ENCODE measurements around the gene NENF.

NENF gene

DNA sequence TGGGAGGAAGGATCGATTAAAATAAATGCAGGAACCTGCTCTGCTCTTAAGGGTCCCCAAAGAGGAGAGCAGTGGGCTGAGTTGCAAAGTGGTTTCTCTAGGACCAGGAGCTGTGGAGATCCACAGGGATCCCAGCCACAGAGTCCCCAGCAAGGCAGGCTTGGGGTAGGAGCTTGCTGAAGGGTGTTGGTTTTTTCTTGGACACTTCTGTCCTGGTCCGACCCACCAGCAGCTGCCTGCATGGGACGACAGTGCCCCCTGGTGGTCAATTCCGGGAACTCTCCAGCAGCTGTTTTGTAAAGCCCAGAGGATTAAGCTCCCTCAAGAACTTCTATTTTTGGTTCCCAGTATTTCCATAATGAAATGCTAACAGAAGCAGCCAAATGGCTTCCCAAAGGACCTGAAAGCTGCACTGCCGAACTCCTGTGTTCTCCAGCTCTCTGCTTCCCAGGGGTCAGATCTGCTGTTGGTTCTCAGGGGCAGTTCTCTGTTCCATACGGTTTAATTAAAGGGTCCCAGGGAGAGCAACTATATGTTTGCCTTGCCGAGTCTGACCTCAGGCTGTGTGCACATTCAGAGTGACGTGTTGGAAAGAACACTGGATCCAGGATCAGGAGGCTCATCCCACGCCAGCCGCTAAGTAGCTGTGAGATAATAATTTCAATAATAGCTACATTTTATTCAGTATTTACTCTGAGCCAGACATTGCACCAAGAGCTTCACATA is 23.2 kb downstream of the NENF start:
- Histone ChIP-seq H2AFZ (ENCODE audit: low read length) (peak overlapping the region; percentile 55), H2BK120ac (ENCODE audit: low read depth, low read length) (no peak overlapping the region), H2BK5ac (ENCODE audit: low read length) (no peak overlapping the region), H3K4ac (ENCODE audit: low read length) (no peak overlapping the region), H3K4me2 (ENCODE audit: insufficient read depth, low read length, poor library complexity, severe bottlenecking) (no peak overlapping the region), H3K27ac (replicated peaks; ENCODE audit: low read length) (no peak overlapping the region), H4K91ac (ENCODE audit: low read depth, low read length, poor library complexity) (no peak overlapping the region), H3K4me3 (ENCODE audit: low read length in 2 of 2) (no peak overlapping the region), H3K18ac (ENCODE audit: low read length) (no peak overlapping the region), H3K27me3 (ENCODE audit: control insufficient read depth in 3 of 3, insufficient read depth in 3 of 3, low read depth in 1 of 3, low read length in 3 of 3) (no peaks in the 10 kb centered on the region), H3K36me3 (replicated peaks in 1 of 2; ENCODE audit: control insufficient read depth in 2 of 2, insufficient read depth in 2 of 2, low read length in 2 of 2) (no peaks in the 10 kb centered on the region), H3K14ac (ENCODE audit: low read length) (no peak overlapping the region), H2AK5ac (ENCODE audit: low read depth, low read length) (no peak overlapping the region), H3K4me1 (ENCODE audit: control insufficient read depth in 2 of 2, insufficient read depth in 1 of 2, low read depth in 1 of 2, low read length in 2 of 2) (peaks cover 3 to 7% of the 10 kb centered on the region in 2 donors), H3K9me3 (replicated peaks in 1 of 2; ENCODE audit: control insufficient read depth in 2 of 2, insufficient read depth in 1 of 2, low read depth in 1 of 2, low read length in 2 of 2) (no peaks in the 10 kb centered on the region), H2BK12ac (ENCODE audit: low read length) (no peak overlapping the region), H3K79me1 (ENCODE audit: low read depth, low read length) (no peaks in the 10 kb centered on the region), H4K8ac (ENCODE audit: low read depth, low read length) (no peak overlapping the region), H3K23ac (ENCODE audit: low read depth, low read length, poor library complexity) (no peak overlapping the region), H3K9ac (ENCODE audit: low read depth, low read length, poor library complexity) (no peak overlapping the region), H2BK15ac (ENCODE audit: low read length) (no peak overlapping the region)
- no CpG with 5 or more reads among the region's 10 CpGs for WGBS, 2 donors (ENCODE audit: extremely low coverage in 2 of 2, insufficient read length in 2 of 2, insufficient replicate concordance in 1 of 2)
- peak; percentile 83 for DNase-seq (ENCODE audit: low spot score)

DNA sequence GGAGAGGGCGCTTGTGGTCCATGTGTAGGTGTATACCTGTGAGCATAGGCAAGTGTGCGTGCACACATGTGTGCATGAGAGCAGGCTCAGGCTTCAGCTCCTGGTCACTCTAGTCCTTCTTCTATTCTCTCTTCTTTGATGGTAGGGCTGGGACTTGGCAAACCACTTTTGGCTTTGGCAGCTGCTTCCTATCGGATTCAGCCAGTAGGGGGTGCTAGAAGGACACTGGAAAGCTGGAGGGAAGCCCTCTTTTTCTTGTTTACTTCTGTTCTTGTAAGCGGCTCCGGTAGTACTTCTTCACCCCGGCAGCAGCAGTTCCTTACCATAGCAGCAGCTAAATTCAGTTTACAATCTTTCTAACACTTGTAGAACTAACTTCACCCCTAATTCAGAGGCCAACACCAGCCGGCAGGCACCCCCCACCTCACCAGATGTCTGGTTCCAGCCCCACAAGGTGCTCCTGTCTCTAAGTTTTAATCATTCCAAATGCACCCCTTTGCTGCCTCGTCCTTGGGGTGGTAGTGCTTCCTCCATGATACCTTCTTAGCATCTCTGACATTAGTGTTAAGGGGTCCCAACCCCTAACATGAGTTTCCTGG is 25.1 kb downstream of the NENF start:
- Histone ChIP-seq H3K4me1 (ENCODE audit: control insufficient read depth in 2 of 2, insufficient read depth in 1 of 2, low read depth in 1 of 2, low read length in 2 of 2) (peaks cover 3 to 5% of the 10 kb centered on the region in 2 donors), H3K36me3 (replicated peaks in 1 of 2; ENCODE audit: control insufficient read depth in 2 of 2, insufficient read depth in 2 of 2, low read length in 2 of 2) (no peaks in the 10 kb centered on the region)
- peak; percentile 64 for DNase-seq (ENCODE audit: low spot score)

GRCh38 chr1:212458817-212459216 is 26.1 kb downstream of the NENF start:
- Histone ChIP-seq H3K4me3 (ENCODE audit: low read length in 2 of 2) (no peak overlapping the region), H3K79me1 (ENCODE audit: low read depth, low read length) (no peaks in the 10 kb centered on the region), H3K27me3 (ENCODE audit: control insufficient read depth in 3 of 3, insufficient read depth in 3 of 3, low read depth in 1 of 3, low read length in 3 of 3) (no peaks in the 10 kb centered on the region), H2BK5ac (ENCODE audit: low read length) (no peak overlapping the region), H3K4me2 (ENCODE audit: insufficient read depth, low read length, poor library complexity, severe bottlenecking) (no peak overlapping the region), H4K8ac (ENCODE audit: low read depth, low read length) (no peak overlapping the region), H3K18ac (ENCODE audit: low read length) (no peak overlapping the region), H3K4ac (ENCODE audit: low read length) (no peak overlapping the region), H2AFZ (ENCODE audit: low read length) (no peak overlapping the region), H3K4me1 (ENCODE audit: control insufficient read depth in 2 of 2, insufficient read depth in 1 of 2, low read depth in 1 of 2, low read length in 2 of 2) (peaks cover 2 to 12% of the 10 kb centered on the region in 2 donors), H3K9me3 (replicated peaks in 1 of 2; ENCODE audit: control insufficient read depth in 2 of 2, insufficient read depth in 1 of 2, low read depth in 1 of 2, low read length in 2 of 2) (no peaks in the 10 kb centered on the region), H3K9ac (ENCODE audit: low read depth, low read length, poor library complexity) (no peak overlapping the region), H2BK120ac (ENCODE audit: low read depth, low read length) (no peak overlapping the region), H3K23ac (ENCODE audit: low read depth, low read length, poor library complexity) (no peak overlapping the region), H2AK5ac (ENCODE audit: low read depth, low read length) (no peak overlapping the region), H2BK12ac (ENCODE audit: low read length) (no peak overlapping the region), H3K14ac (ENCODE audit: low read length) (no peak overlapping the region), H3K27ac (replicated peaks; ENCODE audit: low read length) (no peak overlapping the region), H4K91ac (ENCODE audit: low read depth, low read length, poor library complexity) (no peak overlapping the region), H3K36me3 (replicated peaks in 1 of 2; ENCODE audit: control insufficient read depth in 2 of 2, insufficient read depth in 2 of 2, low read length in 2 of 2) (no peaks in the 10 kb centered on the region), H2BK15ac (ENCODE audit: low read length) (no peak overlapping the region)
- no CpG with 5 or more reads among the region's 1 CpG for WGBS, 2 donors (ENCODE audit: extremely low coverage in 2 of 2, insufficient read length in 2 of 2, insufficient replicate concordance in 1 of 2)
- DNase-seq (ENCODE audit: low spot score): no peak

More for the DNA sequence above, 25.1 kb downstream of the NENF start:
- no peak overlapping the region for H3K4ac ChIP-seq (ENCODE audit: low read length)
- no peak overlapping the region for H3K9ac ChIP-seq (ENCODE audit: low read depth, low read length, poor library complexity)
- WGBS, 2 donors (ENCODE audit: extremely low coverage in 2 of 2, insufficient read length in 2 of 2, insufficient replicate concordance in 1 of 2): no CpG with 5 or more reads among the region's 8 CpGs
- H2AK5ac ChIP-seq (ENCODE audit: low read depth, low read length): no peak overlapping the region
- no peak overlapping the region for H2BK120ac ChIP-seq (ENCODE audit: low read depth, low read length)
- H3K27ac ChIP-seq (replicated peaks; ENCODE audit: low read length): no peak overlapping the region
- no peak overlapping the region for H3K14ac ChIP-seq (ENCODE audit: low read length)
- no peak overlapping the region for H3K23ac ChIP-seq (ENCODE audit: low read depth, low read length, poor library complexity)
- no peaks in the 10 kb centered on the region for H3K9me3 ChIP-seq (replicated peaks in 1 of 2; ENCODE audit: control insufficient read depth in 2 of 2, insufficient read depth in 1 of 2, low read depth in 1 of 2, low read length in 2 of 2)
- no peak overlapping the region for H2BK12ac ChIP-seq (ENCODE audit: low read length)
- no peaks in the 10 kb centered on the region for H3K79me1 ChIP-seq (ENCODE audit: low read depth, low read length)
- no peak overlapping the region for H2AFZ ChIP-seq (ENCODE audit: low read length)
- H3K27me3 ChIP-seq (ENCODE audit: control insufficient read depth in 3 of 3, insufficient read depth in 3 of 3, low read depth in 1 of 3, low read length in 3 of 3): no peaks in the 10 kb centered on the region
- H3K4me3 ChIP-seq (ENCODE audit: low read length in 2 of 2): no peak overlapping the region
- no peak overlapping the region for H4K8ac ChIP-seq (ENCODE audit: low read depth, low read length)
- no peak overlapping the region for H3K4me2 ChIP-seq (ENCODE audit: insufficient read depth, low read length, poor library complexity, severe bottlenecking)
- H2BK15ac ChIP-seq (ENCODE audit: low read length): no peak overlapping the region
- no peak overlapping the region for H4K91ac ChIP-seq (ENCODE audit: low read depth, low read length, poor library complexity)
- no peak overlapping the region for H3K18ac ChIP-seq (ENCODE audit: low read length)
- no peak overlapping the region for H2BK5ac ChIP-seq (ENCODE audit: low read length)

DNA sequence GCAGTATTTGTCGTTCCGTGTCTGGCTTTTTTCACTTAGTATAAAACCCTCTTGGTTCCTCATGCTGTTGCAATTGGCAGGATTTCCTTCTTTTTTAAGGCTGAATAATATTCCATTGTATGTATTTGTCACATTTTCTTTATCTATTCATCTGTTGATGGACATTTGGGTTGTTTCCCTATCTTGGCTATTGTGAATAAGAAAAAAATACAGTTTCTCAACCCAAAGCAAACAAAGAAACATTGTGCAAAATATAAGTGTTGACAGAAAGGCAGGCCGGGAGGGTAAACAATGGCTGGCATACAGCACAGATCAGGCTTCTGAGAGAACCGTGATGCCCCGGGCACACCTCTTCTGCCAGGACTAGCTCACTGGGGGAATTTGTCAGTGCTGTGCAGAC is 26.9 kb downstream of the NENF start:
- H2BK12ac ChIP-seq (ENCODE audit: low read length): no peak overlapping the region
- no peak overlapping the region for H3K14ac ChIP-seq (ENCODE audit: low read length)
- H2BK120ac ChIP-seq (ENCODE audit: low read depth, low read length): no peak overlapping the region
- no CpG with 5 or more reads among the region's 5 CpGs for WGBS, 2 donors (ENCODE audit: extremely low coverage in 2 of 2, insufficient read length in 2 of 2, insufficient replicate concordance in 1 of 2)
- no peak overlapping the region for H3K23ac ChIP-seq (ENCODE audit: low read depth, low read length, poor library complexity)
- H2AFZ ChIP-seq (ENCODE audit: low read length): no peak overlapping the region
- H3K79me1 ChIP-seq (ENCODE audit: low read depth, low read length): no peaks in the 10 kb centered on the region
- H3K4me1 ChIP-seq (ENCODE audit: control insufficient read depth in 2 of 2, insufficient read depth in 1 of 2, low read depth in 1 of 2, low read length in 2 of 2): peaks cover 2 to 12% of the 10 kb centered on the region in 2 donors
- no peaks in the 10 kb centered on the region for H3K9me3 ChIP-seq (replicated peaks in 1 of 2; ENCODE audit: control insufficient read depth in 2 of 2, insufficient read depth in 1 of 2, low read depth in 1 of 2, low read length in 2 of 2)
- DNase-seq (ENCODE audit: low spot score): no peak
- H3K4ac ChIP-seq (ENCODE audit: low read length): no peak overlapping the region
- no peaks in the 10 kb centered on the region for H3K36me3 ChIP-seq (replicated peaks in 1 of 2; ENCODE audit: control insufficient read depth in 2 of 2, insufficient read depth in 2 of 2, low read length in 2 of 2)
- H3K18ac ChIP-seq (ENCODE audit: low read length): no peak overlapping the region
- H3K4me2 ChIP-seq (ENCODE audit: insufficient read depth, low read length, poor library complexity, severe bottlenecking): no peak overlapping the region
- no peak overlapping the region for H3K27ac ChIP-seq (replicated peaks; ENCODE audit: low read length)
- H2BK5ac ChIP-seq (ENCODE audit: low read length): no peak overlapping the region
- no peak overlapping the region for H4K91ac ChIP-seq (ENCODE audit: low read depth, low read length, poor library complexity)
- H2BK15ac ChIP-seq (ENCODE audit: low read length): no peak overlapping the region
- no peaks in the 10 kb centered on the region for H3K27me3 ChIP-seq (ENCODE audit: control insufficient read depth in 3 of 3, insufficient read depth in 3 of 3, low read depth in 1 of 3, low read length in 3 of 3)
- H3K9ac ChIP-seq (ENCODE audit: low read depth, low read length, poor library complexity): no peak overlapping the region
- no peak overlapping the region for H4K8ac ChIP-seq (ENCODE audit: low read depth, low read length)
- H2AK5ac ChIP-seq (ENCODE audit: low read depth, low read length): no peak overlapping the region
- no peak overlapping the region for H3K4me3 ChIP-seq (ENCODE audit: low read length in 2 of 2)

Data from neuronal stem cell (in vitro differentiated cells).